OCI-LY7 (cell line): ENCODE results near the gene SLC6A18.

Experiments used
- CTCF ChIP-seq: fragments of 200-600 bp; sonication (generic); conservative IDR thresholded peaks from 2 replicates; pipeline ENCODE4 v1.5.1; 2014; ENCODE audit warnings: mild to moderate bottlenecking, antibody characterized with exemption, low read length, moderate library complexity, mixed read lengths
- EZH2phosphoT487 ChIP-seq: fragments of 200-600 bp; sonication (generic); IDR thresholded peaks from 2 replicates; pipeline ENCODE4 v1.6.1; 2018; ENCODE audit warnings: low read depth, borderline replicate concordance, mild to moderate bottlenecking, mixed run types, antibody characterized with exemption, low read length, moderate library complexity, mixed read lengths

GRCh38 chr5:1213508-1214162 lies 11.5 kb upstream of the SLC6A18 start:
- TF ChIP-seq CTCF (no peak), EZH2phosphoT487 (no peak)
